HG03097 (cell line): ENCODE data around the gene L3MBTL1.

Source experiments
- ATAC-seq: cut with Tn5 transposase; IDR thresholded peaks from one replicate; pipeline ENCODE4 v1.9.1; 2021; ENCODE audit not compliant: unreplicated experiment, low FRiP score

The L3MBTL1 gene

DNA sequence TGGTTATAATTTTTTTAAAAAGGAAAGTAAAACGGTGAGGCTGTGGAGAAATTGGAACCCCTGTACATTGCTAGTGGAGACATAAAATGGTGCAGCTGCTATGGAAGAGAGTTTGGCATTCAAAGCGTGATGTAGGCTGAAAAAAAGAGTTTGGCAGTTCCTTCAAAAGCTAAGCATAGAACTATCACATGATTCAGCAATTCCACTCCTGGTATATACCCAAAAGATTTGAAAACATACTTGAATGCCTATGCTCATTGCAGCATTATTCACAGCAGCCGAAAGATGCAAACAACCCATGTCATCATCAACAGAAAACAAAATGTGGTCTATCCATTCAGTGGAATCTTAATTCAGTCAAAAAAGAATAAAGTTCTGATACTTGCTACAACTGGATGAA, 46.9 kb downstream of the L3MBTL1 start:
- ATAC-seq: no peak

GRCh38 chr20:43558412-43559146, 51.1 kb downstream of the L3MBTL1 start, which contains the start of gene SGK2:
TSS of gene SGK2 (plus strand) at chr20:43559027. CDS start at chr20:43566496, 7,469 bp downstream.
- ATAC-seq: no peak

- ATAC-seq: no peak
Observed at GRCh38 chr20:43559147-43559987, 51.9 kb downstream of the L3MBTL1 start.

- no peak for ATAC-seq
Observed at GRCh38 chr20:43560974-43561373, 53.5 kb downstream of the L3MBTL1 start.

DNA sequence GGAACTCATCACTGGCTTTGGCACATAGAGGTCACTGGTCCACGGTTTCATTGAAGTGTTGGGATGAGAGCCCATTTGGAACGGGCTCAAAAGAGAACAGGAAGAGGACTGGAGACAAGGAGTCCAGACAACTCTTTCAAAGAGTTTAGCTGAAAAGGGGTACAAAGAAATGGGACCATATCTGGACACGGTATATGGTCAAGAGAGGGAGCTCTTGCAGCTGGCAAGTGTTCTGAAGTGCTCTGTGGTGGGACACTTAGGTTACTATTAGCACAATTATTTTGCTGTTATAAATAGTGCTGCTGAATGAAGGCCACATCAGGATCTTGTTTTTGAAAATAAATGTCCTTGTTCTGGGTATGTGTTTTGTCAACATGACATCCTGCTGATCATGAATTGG, 55.9 kb downstream of the L3MBTL1 start:
- no peak for ATAC-seq

- ATAC-seq: no peak
Observed at GRCh38 chr20:43563991-43564390, 56.5 kb downstream of the L3MBTL1 start.

DNA sequence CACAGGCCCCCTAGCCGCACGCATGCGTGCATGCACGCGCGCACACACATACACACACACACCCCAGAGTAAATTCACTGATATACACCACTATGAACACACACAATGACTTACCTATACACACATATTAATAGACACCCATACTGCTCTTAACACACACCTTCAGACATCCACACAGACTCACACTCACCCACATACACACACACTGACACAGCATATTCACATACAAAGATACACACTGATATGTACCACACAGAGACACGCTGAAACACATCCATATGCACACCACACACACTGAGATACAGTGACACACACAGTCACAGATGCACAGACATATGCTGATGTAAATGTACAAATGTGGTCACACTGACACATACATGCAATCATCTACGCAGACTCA, 57.0 kb downstream of the L3MBTL1 start:
- no peak for ATAC-seq

DNA sequence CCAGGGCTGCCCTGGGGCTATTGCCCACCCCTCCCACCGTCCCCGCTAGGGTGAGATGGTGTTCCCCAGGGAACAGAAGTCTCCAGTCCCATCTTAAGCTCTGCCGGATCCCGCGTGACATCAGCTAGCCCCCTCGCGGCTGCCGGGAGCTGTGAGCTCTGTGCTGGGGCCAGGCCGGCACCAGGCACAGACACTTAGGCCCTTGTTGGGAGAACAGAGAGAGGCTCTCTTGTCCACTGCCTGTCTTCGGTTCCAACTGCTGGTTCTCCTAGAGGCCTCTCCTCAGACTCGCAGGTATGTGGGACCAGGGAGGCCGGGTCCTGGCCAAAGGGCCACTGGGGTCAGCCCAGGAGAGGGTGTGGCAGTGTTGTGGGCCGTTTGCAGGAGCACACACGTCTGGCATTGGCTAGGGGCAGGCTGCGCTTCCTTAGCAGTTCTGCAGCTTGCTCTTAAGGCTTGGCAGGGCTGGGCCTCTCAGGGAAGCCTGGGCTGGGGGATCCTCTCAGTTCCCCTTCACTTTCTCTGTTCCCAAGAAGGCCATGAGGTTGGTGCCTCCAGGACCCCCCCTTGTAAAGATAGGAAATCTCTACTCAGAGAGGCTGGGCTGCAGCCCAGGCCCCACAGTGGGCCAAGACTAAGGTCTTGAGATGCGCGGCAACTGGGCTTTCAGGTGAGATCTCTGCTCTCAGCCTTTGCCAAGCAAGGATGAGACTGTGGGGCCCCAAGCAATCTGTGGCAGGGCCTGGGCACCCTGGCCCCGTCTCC, 57.7 kb downstream of the L3MBTL1 start:
- ATAC-seq: no peak

GRCh38 chr20:43565758-43566104, 58.2 kb downstream of the L3MBTL1 start:
- no peak for ATAC-seq

DNA sequence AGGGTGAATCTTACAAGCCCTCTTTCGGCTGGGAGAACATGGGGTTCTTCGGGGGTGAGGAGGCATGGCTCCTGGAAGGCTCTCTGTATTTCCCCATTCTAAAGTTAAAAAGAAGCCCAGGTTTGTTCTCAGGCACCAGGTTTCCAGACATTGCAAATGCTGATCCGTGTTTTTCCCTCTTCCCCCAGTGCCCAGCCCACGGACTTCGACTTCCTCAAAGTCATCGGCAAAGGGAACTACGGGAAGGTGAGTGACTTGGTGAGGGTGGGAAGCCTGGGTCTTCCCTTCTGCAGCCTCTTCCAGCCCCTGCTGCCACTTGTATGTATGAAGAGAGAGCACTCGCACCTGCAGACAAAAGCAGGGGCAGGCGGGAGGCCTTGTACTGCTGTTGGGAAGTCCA, 60.0 kb downstream of the L3MBTL1 start:
- no peak for ATAC-seq

DNA sequence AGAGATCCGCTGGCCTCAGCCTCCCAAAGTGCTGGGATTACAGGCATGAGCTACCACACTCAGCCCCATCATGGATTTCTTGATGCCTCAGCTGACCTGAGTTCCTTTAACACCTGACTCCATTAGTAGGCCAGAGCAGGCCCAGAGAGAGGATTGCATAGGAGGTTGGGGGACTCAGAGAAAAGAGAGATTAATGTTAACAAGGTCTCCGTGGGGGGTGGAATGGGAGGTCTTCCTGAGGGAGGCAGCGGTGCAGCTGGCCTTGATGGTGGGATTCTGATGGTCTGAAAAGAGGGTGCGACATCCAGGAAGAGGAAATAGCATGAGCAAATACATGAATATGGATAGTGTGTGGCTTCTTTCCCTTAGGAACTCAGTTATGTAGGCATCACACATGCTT, 61.2 kb downstream of the L3MBTL1 start:
- no peak for ATAC-seq

- ATAC-seq: no peak
Observed at GRCh38 chr20:43569282-43569681, 61.8 kb downstream of the L3MBTL1 start.

DNA sequence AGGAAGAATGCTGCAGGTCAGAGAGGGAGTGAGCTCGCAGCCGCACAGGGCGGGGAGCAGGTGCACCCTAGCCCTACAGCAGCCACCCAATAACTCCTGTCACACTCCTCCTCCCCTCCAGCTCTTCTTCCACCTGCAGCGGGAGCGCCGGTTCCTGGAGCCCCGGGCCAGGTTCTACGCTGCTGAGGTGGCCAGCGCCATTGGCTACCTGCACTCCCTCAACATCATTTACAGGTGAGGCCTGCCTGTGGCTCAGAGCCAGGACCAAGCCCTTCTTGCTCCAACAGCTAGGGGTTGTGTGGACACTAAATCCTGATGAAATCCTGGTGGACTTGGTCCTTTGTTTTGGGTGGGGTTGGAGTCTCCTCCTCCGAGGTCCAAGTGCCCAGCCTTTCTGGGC, 63.0 kb downstream of the L3MBTL1 start:
- ATAC-seq: no peak

DNA sequence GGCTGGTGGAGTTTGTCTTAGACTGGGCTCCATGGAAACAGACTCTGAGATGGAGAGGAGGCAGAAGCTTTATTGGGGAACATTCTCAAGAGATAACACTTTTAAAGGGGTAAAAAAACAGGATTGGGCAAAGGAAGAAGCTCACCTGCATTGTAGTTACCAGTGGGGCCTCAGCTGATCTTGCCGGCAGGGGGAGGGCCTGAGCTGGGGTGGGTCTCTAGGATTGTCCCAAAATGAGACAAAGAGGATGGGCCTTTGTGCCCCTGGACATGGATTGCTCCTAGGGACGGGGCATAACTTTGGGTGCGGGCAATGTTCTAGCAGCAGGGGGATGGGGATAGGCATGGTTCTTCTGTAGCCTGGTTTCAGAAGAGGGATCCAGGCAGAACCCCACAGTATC, 63.8 kb downstream of the L3MBTL1 start:
- ATAC-seq: no peak

GRCh38 chr20:43571771-43572170, 64.3 kb downstream of the L3MBTL1 start:
- ATAC-seq: no peak

DNA sequence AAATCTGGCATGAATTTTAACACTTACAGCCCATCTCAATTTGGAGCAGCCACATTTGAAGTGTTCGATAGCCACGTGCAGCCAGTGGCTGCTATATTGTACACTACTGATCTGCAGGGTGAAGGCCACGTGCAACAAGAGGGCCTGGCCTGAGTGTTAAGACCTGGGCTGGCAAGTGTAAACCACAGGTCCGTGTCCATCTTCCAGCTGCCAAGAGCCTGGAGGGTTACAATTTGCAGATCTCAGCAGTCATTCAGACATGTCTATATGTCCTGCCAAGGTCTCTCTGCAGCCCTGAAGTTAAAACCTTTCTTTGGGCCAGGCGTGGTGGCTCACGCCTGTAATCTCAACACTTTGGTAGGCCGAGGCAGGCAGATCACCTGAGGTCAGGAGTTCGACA, 65.4 kb downstream of the L3MBTL1 start:
- ATAC-seq: no peak

- no peak for ATAC-seq
Observed at GRCh38 chr20:43576108-43576507, 68.6 kb downstream of the L3MBTL1 start.

- no peak for ATAC-seq
Observed at GRCh38 chr20:43579861-43580793, 72.6 kb downstream of the L3MBTL1 start.

DNA sequence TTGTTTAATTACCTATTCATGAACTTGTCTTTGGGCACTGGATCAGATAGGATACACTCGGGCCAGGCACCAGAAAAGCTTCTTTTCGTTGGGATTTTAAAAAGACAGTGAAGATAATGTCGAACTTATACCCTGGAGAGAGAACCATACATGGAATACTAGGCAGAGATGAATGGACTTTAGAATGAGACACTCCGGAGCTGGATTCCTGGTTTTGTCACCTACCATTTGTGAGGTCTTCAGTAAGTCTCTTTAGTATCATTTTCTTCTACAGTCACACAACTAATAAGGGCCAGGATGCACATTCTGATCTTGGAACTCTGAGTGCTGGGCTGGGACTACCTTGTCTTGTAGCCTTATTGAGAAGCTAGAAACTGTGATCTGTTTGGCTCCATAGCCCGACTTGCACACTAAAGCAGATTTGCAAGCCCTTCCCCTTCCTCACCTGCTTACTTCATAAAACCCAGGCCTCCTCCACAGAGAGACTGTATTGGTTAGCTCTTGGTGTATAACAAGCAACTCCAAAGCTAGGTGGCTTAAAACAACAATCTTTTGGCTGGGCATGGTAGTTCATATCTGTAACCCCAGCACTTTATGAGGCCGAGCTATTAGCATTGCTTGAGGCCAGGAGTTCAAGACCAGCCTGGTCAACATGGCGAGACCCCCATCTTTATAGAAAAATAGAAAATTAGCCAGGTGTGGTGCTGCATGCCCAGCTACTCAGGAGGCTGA, 75.8 kb downstream of the L3MBTL1 start:
- ATAC-seq: no peak
